ENCODE results near the gene SPACA4. TPM values are rescaled to one million over a fixed set of nuclear protein-coding genes. Genes with fewer than 3 reads are reported as not detected.

SPACA4 gene
- total and polyA plus RNA-seq, 10 of the 15 experiments (the other 5 are each of a cell fraction or from before 2014, with no cell fraction given) = not detected

DNA sequence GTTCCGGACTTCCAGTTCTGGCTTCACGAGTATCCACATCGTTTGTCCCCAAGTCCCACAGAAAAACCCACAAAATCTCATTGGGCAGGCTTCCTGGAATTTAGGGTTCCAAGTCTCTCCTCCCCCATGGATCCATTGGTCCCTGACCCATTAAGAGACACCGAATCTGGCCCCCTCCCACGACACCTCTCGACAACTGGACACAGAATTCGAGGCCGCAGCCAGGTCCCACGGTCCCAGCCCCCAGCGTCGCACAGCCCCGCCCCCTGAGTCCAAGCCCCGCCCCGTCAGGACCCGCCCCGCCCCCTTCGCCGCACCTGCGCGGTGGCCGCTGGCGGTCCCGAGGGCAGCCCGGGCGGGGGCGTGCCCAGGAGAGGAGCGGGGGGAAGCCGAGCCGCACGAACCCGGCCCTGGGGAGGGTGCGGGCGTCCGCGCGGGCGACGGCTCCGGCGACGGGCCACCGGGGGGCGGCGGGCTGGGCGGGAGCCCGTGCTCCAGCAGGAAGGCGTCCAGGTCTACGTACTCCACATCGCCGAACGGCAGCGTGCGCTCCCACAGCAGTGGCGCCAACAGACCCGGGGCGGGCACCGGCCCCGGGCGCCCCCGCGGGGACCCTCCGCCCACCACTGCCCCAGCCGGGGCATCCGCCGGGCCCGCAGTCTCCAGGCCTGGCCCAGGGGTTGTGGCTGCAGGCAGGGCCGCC is 28.9 kb downstream of the SPACA4 start (continued):
- TF ChIP-seq, protein P1, sequence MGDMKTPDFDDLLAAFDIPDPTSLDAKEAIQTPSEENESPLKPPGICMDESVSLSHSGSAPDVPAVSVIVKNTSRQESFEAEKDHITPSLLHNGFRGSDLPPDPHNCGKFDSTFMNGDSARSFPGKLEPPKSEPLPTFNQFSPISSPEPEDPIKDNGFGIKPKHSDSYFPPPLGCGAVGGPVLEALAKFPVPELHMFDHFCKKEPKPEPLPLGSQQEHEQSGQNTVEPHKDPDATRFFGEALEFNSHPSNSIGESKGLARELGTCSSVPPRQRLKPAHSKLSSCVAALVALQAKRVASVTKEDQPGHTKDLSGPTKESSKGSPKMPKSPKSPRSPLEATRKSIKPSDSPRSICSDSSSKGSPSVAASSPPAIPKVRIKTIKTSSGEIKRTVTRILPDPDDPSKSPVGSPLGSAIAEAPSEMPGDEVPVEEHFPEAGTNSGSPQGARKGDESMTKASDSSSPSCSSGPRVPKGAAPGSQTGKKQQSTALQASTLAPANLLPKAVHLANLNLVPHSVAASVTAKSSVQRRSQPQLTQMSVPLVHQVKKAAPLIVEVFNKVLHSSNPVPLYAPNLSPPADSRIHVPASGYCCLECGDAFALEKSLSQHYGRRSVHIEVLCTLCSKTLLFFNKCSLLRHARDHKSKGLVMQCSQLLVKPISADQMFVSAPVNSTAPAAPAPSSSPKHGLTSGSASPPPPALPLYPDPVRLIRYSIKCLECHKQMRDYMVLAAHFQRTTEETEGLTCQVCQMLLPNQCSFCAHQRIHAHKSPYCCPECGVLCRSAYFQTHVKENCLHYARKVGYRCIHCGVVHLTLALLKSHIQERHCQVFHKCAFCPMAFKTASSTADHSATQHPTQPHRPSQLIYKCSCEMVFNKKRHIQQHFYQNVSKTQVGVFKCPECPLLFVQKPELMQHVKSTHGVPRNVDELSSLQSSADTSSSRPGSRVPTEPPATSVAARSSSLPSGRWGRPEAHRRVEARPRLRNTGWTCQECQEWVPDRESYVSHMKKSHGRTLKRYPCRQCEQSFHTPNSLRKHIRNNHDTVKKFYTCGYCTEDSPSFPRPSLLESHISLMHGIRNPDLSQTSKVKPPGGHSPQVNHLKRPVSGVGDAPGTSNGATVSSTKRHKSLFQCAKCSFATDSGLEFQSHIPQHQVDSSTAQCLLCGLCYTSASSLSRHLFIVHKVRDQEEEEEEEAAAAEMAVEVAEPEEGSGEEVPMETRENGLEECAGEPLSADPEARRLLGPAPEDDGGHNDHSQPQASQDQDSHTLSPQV (IDR thresholded peaks at IDR 0.05) = no peak
- TF ChIP-seq, protein P2, sequence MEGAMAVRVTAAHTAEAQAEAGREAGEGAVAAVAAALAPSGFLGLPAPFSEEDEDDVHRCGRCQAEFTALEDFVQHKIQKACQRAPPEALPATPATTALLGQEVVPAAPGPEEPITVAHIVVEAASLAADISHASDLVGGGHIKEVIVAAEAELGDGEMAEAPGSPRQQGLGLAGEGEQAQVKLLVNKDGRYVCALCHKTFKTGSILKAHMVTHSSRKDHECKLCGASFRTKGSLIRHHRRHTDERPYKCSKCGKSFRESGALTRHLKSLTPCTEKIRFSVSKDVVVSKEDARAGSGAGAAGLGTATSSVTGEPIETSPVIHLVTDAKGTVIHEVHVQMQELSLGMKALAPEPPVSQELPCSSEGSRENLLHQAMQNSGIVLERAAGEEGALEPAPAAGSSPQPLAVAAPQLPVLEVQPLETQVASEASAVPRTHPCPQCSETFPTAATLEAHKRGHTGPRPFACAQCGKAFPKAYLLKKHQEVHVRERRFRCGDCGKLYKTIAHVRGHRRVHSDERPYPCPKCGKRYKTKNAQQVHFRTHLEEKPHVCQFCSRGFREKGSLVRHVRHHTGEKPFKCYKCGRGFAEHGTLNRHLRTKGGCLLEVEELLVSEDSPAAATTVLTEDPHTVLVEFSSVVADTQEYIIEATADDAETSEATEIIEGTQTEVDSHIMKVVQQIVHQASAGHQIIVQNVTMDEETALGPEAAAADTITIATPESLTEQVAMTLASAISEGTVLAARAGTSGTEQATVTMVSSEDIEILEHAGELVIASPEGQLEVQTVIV (IDR thresholded peaks at IDR 0.05; ENCODE audit: borderline replicate concordance, partially characterized antibody) = no peak
- TF ChIP-seq CHD1 (IDR thresholded peaks at IDR 0.05; ENCODE audit: low read depth, low read length) (no peak), NR2F1 (conservative IDR thresholded peaks at IDR 0.05) (peak; percentile 59; the same call in 1 of the 2 replicates), RELA (IDR thresholded peaks at IDR 0.05; ENCODE audit: borderline replicate concordance, partially characterized antibody) (no peak), CREM (IDR thresholded peaks at IDR 0.05; ENCODE audit: low read depth) (no peak), HDGF (IDR thresholded peaks at IDR 0.05) (no peak), ETV6 (conservative IDR thresholded peaks at IDR 0.05 in 1 of 2, IDR thresholded peaks at IDR 0.05 in 1 of 2; ENCODE audit: borderline replicate concordance in 1 of 2, low read depth in 1 of 2) (no peak), TAF1 (IDR thresholded peaks at IDR 0.05; ENCODE audit: borderline replicate concordance, low read depth, low read length) (no peak), SPI1 (IDR thresholded peaks at IDR 0.05; ENCODE audit: borderline replicate concordance, insufficient read depth, low read depth, low read length) (no peak), ASH2L (IDR thresholded peaks at IDR 0.05; ENCODE audit: borderline replicate concordance, low read depth) (no peak), PAX8 (IDR thresholded peaks at IDR 0.05) (no peak)
- TF ChIP-seq, protein P3, sequence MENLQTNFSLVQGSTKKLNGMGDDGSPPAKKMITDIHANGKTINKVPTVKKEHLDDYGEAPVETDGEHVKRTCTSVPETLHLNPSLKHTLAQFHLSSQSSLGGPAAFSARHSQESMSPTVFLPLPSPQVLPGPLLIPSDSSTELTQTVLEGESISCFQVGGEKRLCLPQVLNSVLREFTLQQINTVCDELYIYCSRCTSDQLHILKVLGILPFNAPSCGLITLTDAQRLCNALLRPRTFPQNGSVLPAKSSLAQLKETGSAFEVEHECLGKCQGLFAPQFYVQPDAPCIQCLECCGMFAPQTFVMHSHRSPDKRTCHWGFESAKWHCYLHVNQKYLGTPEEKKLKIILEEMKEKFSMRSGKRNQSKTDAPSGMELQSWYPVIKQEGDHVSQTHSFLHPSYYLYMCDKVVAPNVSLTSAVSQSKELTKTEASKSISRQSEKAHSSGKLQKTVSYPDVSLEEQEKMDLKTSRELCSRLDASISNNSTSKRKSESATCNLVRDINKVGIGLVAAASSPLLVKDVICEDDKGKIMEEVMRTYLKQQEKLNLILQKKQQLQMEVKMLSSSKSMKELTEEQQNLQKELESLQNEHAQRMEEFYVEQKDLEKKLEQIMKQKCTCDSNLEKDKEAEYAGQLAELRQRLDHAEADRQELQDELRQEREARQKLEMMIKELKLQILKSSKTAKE (IDR thresholded peaks at IDR 0.05; ENCODE audit: low read depth, poor library complexity, severe bottlenecking) = no peak
- TF ChIP-seq, protein P4, sequence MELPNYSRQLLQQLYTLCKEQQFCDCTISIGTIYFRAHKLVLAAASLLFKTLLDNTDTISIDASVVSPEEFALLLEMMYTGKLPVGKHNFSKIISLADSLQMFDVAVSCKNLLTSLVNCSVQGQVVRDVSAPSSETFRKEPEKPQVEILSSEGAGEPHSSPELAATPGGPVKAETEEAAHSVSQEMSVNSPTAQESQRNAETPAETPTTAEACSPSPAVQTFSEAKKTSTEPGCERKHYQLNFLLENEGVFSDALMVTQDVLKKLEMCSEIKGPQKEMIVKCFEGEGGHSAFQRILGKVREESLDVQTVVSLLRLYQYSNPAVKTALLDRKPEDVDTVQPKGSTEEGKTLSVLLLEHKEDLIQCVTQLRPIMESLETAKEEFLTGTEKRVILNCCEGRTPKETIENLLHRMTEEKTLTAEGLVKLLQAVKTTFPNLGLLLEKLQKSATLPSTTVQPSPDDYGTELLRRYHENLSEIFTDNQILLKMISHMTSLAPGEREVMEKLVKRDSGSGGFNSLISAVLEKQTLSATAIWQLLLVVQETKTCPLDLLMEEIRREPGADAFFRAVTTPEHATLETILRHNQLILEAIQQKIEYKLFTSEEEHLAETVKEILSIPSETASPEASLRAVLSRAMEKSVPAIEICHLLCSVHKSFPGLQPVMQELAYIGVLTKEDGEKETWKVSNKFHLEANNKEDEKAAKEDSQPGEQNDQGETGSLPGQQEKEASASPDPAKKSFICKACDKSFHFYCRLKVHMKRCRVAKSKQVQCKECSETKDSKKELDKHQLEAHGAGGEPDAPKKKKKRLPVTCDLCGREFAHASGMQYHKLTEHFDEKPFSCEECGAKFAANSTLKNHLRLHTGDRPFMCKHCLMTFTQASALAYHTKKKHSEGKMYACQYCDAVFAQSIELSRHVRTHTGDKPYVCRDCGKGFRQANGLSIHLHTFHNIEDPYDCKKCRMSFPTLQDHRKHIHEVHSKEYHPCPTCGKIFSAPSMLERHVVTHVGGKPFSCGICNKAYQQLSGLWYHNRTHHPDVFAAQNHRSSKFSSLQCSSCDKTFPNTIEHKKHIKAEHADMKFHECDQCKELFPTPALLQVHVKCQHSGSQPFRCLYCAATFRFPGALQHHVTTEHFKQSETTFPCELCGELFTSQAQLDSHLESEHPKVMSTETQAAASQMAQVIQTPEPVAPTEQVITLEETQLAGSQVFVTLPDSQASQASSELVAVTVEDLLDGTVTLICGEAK (IDR thresholded peaks at IDR 0.05; ENCODE audit: borderline replicate concordance) = no peak

All from GM12878 (cell line).